Fibroblast of lung (primary cell): ENCODE measurements around the gene CREBRF. TPM values are rescaled to one million over a fixed set of nuclear protein-coding genes. Genes with fewer than 3 reads are reported as not detected.

Experiments
- DNase-seq, 2 donors: peaks; one replicate each; pipeline versions ENCODE4 v3.0.0 to v3.0.0-alpha.2; 2010; ENCODE audit warnings: low read depth in 2 of 2
- H2AFZ ChIP-seq: 2 replicates; pipeline ENCODE4 v1.5.1; 2012; ENCODE audit warnings: low read length, control low read depth, inconsistent platforms
- H3K27ac ChIP-seq: 2 replicates; pipeline ENCODE4 v1.5.1; 2011; ENCODE audit warnings: low read length, control low read depth; ENCODE audit not compliant: insufficient read depth
- H3K27me3 ChIP-seq: 2 replicates; pipeline ENCODE4 v1.5.1; 2011; ENCODE audit warnings: mild to moderate bottlenecking, low read length; ENCODE audit not compliant: control insufficient read depth, insufficient read depth
- H3K36me3 ChIP-seq: 2 replicates; pipeline ENCODE4 v1.5.1; 2011; ENCODE audit warnings: low read length; ENCODE audit not compliant: control insufficient read depth, insufficient read depth
- H3K4me1 ChIP-seq: 2 replicates; pipeline ENCODE4 v1.5.1; 2011; ENCODE audit warnings: low read length; ENCODE audit not compliant: control insufficient read depth, insufficient read depth; ENCODE audit errors: extremely low read depth
- H3K4me2 ChIP-seq: 2 replicates; pipeline ENCODE4 v1.5.1; 2011; ENCODE audit warnings: low read length, control low read depth; ENCODE audit not compliant: insufficient read depth; ENCODE audit errors: extremely low read depth
- H3K4me3 ChIP-seq, 4 experiments: fragments of 200-600 bp in 1 of 4; sonication (generic) in 1 of 4; replicated peaks in 1 of 4; 2 replicates each; pipeline ENCODE4 v1.5.1; 2011 to 2016; ENCODE audit warnings: low read length in 4 of 4, low read depth in 3 of 4, mild to moderate bottlenecking in 3 of 4, control low read depth in 2 of 4, inconsistent platforms in 1 of 4, mixed read lengths in 1 of 4; ENCODE audit not compliant: insufficient read depth in 1 of 4; ENCODE audit errors: control extremely low read depth in 1 of 4
- H3K79me2 ChIP-seq: 2 replicates; pipeline ENCODE4 v1.5.1; 2012; ENCODE audit warnings: mild to moderate bottlenecking, low read length, inconsistent platforms; ENCODE audit not compliant: control insufficient read depth, insufficient read depth
- H3K9ac ChIP-seq: 2 replicates; pipeline ENCODE4 v1.5.1; 2011; ENCODE audit warnings: mild to moderate bottlenecking, low read length, control low read depth; ENCODE audit not compliant: insufficient read depth
- H3K9me3 ChIP-seq: 2 replicates; pipeline ENCODE4 v1.5.1; 2012; ENCODE audit warnings: low read depth, low read length; ENCODE audit not compliant: control insufficient read depth, insufficient read depth
- H4K20me1 ChIP-seq: 2 replicates; pipeline ENCODE4 v1.5.1; 2011; ENCODE audit warnings: low read length; ENCODE audit not compliant: control insufficient read depth, insufficient read depth; ENCODE audit errors: extremely low read depth
- CTCF ChIP-seq, 2 donors: IDR thresholded peaks in 1 of 2; conservative IDR thresholded peaks in 1 of 2; 1 replicate in 1 of 2; 2 replicates in 1 of 2; pipeline ENCODE4 v1.5.1; 2011 to 2012; ENCODE audit warnings: low read length in 2 of 2, control low read depth in 1 of 2, inconsistent platforms in 1 of 2, low read depth in 1 of 2, mild to moderate bottlenecking in 1 of 2
- EZH2 ChIP-seq: IDR thresholded peaks from 2 replicates; pipeline ENCODE4 v1.5.1; 2012; ENCODE audit warnings: low read length, control low read depth, mild to moderate bottlenecking; ENCODE audit errors: missing control alignments
- polyA plus RNA-seq, 2 donors: library from polyadenylated mRNA; depleted of rRNA in 1 of 2; stranded (reverse) in 1 of 2; unstranded in 1 of 2; fragments of >200 nt; gene quantifications; 2 replicates each; pipeline ENCODE4 v1.2.1, GENCODE V29; 2011 to 2012; ENCODE audit warnings: missing spikeins in 1 of 2
- total RNA-seq: library from RNA; depleted of rRNA; stranded (reverse); fragments of >200 nt; gene quantifications from 2 replicates; pipeline ENCODE4 v1.2.1, GENCODE V29; 2014

Gene CREBRF
- total and polyA plus RNA-seq, 2 donors (not counting 1 experiment from before 2014, with no cell fraction given) = 14.4 to 38.8 TPM

- no peak overlapping the region for H3K4me3 ChIP-seq
- H3K9ac ChIP-seq = no peak overlapping the region
- H3K4me1 ChIP-seq = peaks cover 7% of the 10 kb centered on the region
These were observed 44.6 kb upstream of the CREBRF start for GRCh38 chr5:173011566-173011965.

GRCh38 chr5:173012882-173013281, 43.3 kb upstream of the CREBRF start:
- Histone ChIP-seq H4K20me1 (no peaks in the 10 kb centered on the region), H3K27ac (no peak overlapping the region), H3K36me3 (no peaks in the 10 kb centered on the region), H3K4me1 (peaks cover 9% of the 10 kb centered on the region), H3K79me2 (peaks cover 40% of the 10 kb centered on the region), H3K9ac (no peak overlapping the region), H2AFZ (no peak overlapping the region), H3K9me3 (no peaks in the 10 kb centered on the region), H3K4me3 (no peak overlapping the region), H3K4me2 (no peak overlapping the region), H3K27me3 (no peaks in the 10 kb centered on the region)
- no peak for DNase-seq
- TF ChIP-seq EZH2 (no peak), CTCF (conservative IDR thresholded peaks at IDR 0.05 in 1 of 2, IDR thresholded peaks at IDR 0.05 in 1 of 2; ENCODE audit: low read depth in 1 of 2, low read length in 2 of 2) (no peak)

More at GRCh38 chr5:173011566-173011965, 44.6 kb upstream of the CREBRF start:
- H3K36me3 ChIP-seq = no peaks in the 10 kb centered on the region
- H3K79me2 ChIP-seq = peaks cover 45% of the 10 kb centered on the region
- no peak overlapping the region for H3K27ac ChIP-seq
- H3K4me2 ChIP-seq = no peak overlapping the region
- no peaks in the 10 kb centered on the region for H3K9me3 ChIP-seq
- no peak overlapping the region for H2AFZ ChIP-seq
- no peaks in the 10 kb centered on the region for H4K20me1 ChIP-seq
- no peak for TF ChIP-seq CTCF (conservative IDR thresholded peaks at IDR 0.05 in 1 of 2, IDR thresholded peaks at IDR 0.05 in 1 of 2; ENCODE audit: low read depth in 1 of 2, low read length in 2 of 2)
- no peak for TF ChIP-seq EZH2
- H3K27me3 ChIP-seq = no peaks in the 10 kb centered on the region
- DNase-seq = no peak

GRCh38 chr5:173014671-173015070, 41.5 kb upstream of the CREBRF start:
- TF ChIP-seq EZH2 = no peak
- no peak for TF ChIP-seq CTCF (conservative IDR thresholded peaks at IDR 0.05 in 1 of 2, IDR thresholded peaks at IDR 0.05 in 1 of 2; ENCODE audit: low read depth in 1 of 2, low read length in 2 of 2)
- DNase-seq = no peak
- Histone ChIP-seq H4K20me1 (no peaks in the 10 kb centered on the region), H3K9ac (no peak overlapping the region), H3K27me3 (no peaks in the 10 kb centered on the region), H3K79me2 (peaks cover 46% of the 10 kb centered on the region), H3K4me1 (peaks cover 7% of the 10 kb centered on the region), H3K27ac (no peak overlapping the region), H3K4me3 (no peak overlapping the region), H2AFZ (no peak overlapping the region), H3K4me2 (no peak overlapping the region), H3K9me3 (no peaks in the 10 kb centered on the region), H3K36me3 (no peaks in the 10 kb centered on the region)
